Lung (tissue), 12 donors: ENCODE data around the gene TMEM256. TPM values are rescaled to one million over a fixed set of nuclear protein-coding genes. Genes with fewer than 3 reads are reported as not detected.

Experiments used
- ATAC-seq: fragments of 200-7000 bp; cut with Tn5 transposase; one replicate; pipeline ENCODE4 v1.9.1; 2020; ENCODE audit warnings: moderate number of reproducible peaks; ENCODE audit not compliant: insufficient read depth, low FRiP score
- DNase-seq, 3 donors: peaks; one replicate each; pipeline ENCODE4 v3.0.0-alpha.2; 2013 to 2017
- H3K27ac ChIP-seq, 2 donors: one replicate each; pipeline ENCODE4 v1.5.1; 2013; ENCODE audit warnings: mild to moderate bottlenecking in 2 of 2, moderate library complexity in 2 of 2, control low read depth in 1 of 2, inconsistent platforms in 1 of 2, low read depth in 1 of 2, low read length in 1 of 2
- H3K27me3 ChIP-seq, 3 donors: one replicate each; pipeline ENCODE4 v1.5.1; 2013; ENCODE audit warnings: low read length in 2 of 3; ENCODE audit not compliant: control insufficient read depth in 3 of 3, insufficient read depth in 3 of 3
- H3K36me3 ChIP-seq, 4 donors: one replicate each; pipeline ENCODE4 v1.5.1; 2013; ENCODE audit warnings: low read length in 4 of 4, mild to moderate bottlenecking in 1 of 4, moderate library complexity in 1 of 4; ENCODE audit not compliant: control insufficient read depth in 4 of 4, insufficient read depth in 4 of 4
- H3K4me1 ChIP-seq, 5 donors: one replicate each; pipeline ENCODE4 v1.5.1; 2013; ENCODE audit warnings: low read length in 5 of 5, mild to moderate bottlenecking in 2 of 5, moderate library complexity in 1 of 5; ENCODE audit not compliant: control insufficient read depth in 5 of 5, insufficient read depth in 5 of 5
- H3K4me3 ChIP-seq: one replicate; pipeline ENCODE4 v1.5.1; 2013; ENCODE audit warnings: mild to moderate bottlenecking, control low read depth, moderate library complexity
- H3K9ac ChIP-seq, 2 donors: one replicate each; pipeline ENCODE4 v1.5.1; 2013; ENCODE audit warnings: low read length in 2 of 2, control low read depth in 1 of 2; ENCODE audit not compliant: insufficient read depth in 1 of 2
- H3K9me3 ChIP-seq, 4 donors: one replicate each; pipeline ENCODE4 v1.5.1; 2013; ENCODE audit warnings: low read length in 3 of 4, mild to moderate bottlenecking in 1 of 4, moderate library complexity in 1 of 4; ENCODE audit not compliant: control insufficient read depth in 4 of 4, insufficient read depth in 3 of 4
- CTCF ChIP-seq: IDR thresholded peaks from 2 replicates; pipeline ENCODE4 v1.5.1; 2012; ENCODE audit warnings: mild to moderate bottlenecking; ENCODE audit errors: control extremely low read depth, extremely low read depth
- WGBS, 2 donors: extraction: QIAGEN DNeasy Blood & Tissue Kit; methylation state at CpG; one replicate each; pipeline ENCODE4 v1.1.7; 2013; 5-methylcytosine and 5-hydroxymethylcytosine counted together
- polyA plus RNA-seq, 2 donors: library from polyadenylated mRNA; stranded (reverse); fragments of 200-250 nt; gene quantifications; one replicate each; pipeline ENCODE4 v1.2.1, GENCODE V29; 2013
- total RNA-seq, 2 donors: library from RNA; depleted of rRNA in 1 of 2; stranded (reverse); fragments of >200 nt in 1 of 2; gene quantifications; one replicate each; pipeline ENCODE4 v1.2.1, GENCODE V29; 2014 to 2021
- donor health status: control.
- donor health status: control.
- donor health status: Bipolar disorder and iron deficiency.
- donor health status: healthy.
- donor health status: DM: yes; HTN: yes; CAD: no.

The TMEM256 gene
- total and polyA plus RNA-seq, 4 donors, result 70.2 to 247 (median 75.1) TPM

DNA sequence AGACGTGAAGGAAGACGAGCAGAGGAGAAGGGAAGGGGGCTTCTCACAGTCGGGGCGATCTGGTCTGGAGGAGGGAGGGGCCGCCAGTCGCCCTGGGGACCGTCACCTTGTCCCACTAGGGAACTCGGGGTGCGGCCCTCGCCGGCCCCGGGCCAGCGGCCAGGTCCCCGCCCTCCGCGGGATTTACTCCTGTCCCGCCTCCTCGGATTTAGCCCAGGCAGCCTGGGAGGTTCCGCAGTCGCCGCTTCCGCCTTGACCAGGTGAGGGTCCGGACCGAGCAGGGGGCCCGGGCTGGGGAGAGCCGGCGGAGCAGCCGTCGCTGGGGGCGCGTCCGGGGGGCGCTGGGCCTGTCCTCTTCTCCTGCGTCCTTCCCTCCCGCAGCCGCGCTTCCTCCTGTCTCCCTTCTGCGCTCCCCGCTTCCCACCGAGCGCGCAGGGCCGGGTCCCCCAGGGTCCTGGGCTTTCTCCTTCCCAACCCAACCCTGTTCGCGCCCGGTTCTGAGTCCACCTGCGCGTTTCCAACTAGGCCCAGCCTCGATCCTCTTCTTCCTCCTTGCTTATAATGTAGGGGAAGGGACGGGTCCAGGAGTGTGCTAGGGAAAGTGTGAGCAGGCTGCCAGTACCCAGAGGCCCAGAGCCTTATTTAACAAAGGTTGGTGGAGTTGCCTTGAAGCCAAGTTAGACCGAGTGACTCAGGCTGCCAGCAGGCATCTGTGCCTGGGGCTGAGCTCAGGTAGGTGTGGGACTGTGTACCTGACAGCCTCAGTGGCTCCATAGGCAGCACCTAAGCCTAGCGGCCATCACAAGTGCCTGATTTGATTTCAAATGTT is 22.8 kb downstream of the TMEM256 start, which contains the start of gene TNK1:
TSS of gene TNK1 (plus strand) at position 235 of the 829 bp plus-strand sequence. CDS start 1,838 bp downstream, outside the sequence.
- WGBS, 2 donors, result 3 to 5% methylated on average over 32 to 52 of the region's 52 CpGs
- peaks cover 0 to 3% (median 0%) of the 10 kb centered on the region in 4 donors for H3K36me3 ChIP-seq
- TF ChIP-seq CTCF, result no peak
- H3K27ac ChIP-seq, result peak within 1 kb of the TSS in 1 of 2 donors; percentile 65
- no peaks in the 10 kb centered on the region for H3K9me3 ChIP-seq
- peaks cover 0 to 9% (median 0%) of the 10 kb centered on the region in 3 donors for H3K27me3 ChIP-seq
- peak within 1 kb of the TSS; percentile 45 for H3K4me3 ChIP-seq
- peak; percentile 15 to 54 (median 29) for DNase-seq
- H3K9ac ChIP-seq, result peak within 1 kb of the TSS; percentile 0 to 12
- ATAC-seq, result peak; percentile 61
- H3K4me1 ChIP-seq, result peaks cover 0 to 30% (median 15%) of the 10 kb centered on the region in 5 donors

- Histone ChIP-seq H3K4me1 (peaks cover 0 to 30% (median 15%) of the 10 kb centered on the region in 5 donors), H3K27me3 (peaks cover 0 to 9% (median 0%) of the 10 kb centered on the region in 3 donors), H3K36me3 (peaks cover 0 to 3% (median 0%) of the 10 kb centered on the region in 4 donors), H3K4me3 (no peak overlapping the region), H3K9me3 (no peaks in the 10 kb centered on the region), H3K27ac (peak overlapping the region in 1 of 2 donors; percentile 65), H3K9ac (peak overlapping the region in 1 of 2 donors; percentile 0)
- WGBS, 2 donors, result 36 to 41% methylated on average over 7 of the region's 7 CpGs
- TF ChIP-seq CTCF, result no peak
- ATAC-seq, result peak; percentile 30
- DNase-seq, result peak; percentile 86 to 93 (median 89)
Observed at GRCh38 chr17:7380321-7380720, 23.6 kb downstream of the TMEM256 start.

DNA sequence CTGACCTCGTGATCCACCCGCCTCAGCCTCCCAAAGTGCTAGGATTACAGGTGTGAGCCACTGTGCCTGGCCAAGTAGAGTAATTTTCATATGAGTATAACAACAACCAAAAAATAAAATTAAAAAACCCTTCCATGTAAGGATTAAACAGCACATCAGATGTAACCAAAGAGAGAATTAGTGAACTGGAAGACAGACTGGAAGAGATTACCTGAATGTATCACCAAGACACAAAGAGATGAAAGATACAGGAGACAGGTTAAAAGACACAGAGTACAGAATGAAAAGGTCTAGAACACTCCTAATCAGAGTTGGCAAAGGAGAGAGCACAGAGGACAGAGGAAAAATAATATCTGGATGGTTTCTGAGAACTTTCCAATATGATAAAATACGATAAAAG is 24.8 kb downstream of the TMEM256 start:
- ATAC-seq (no peak), DNase-seq (no peak)
- Histone ChIP-seq H3K27me3 (peaks cover 0 to 9% (median 0%) of the 10 kb centered on the region in 3 donors), H3K9ac (no peak overlapping the region), H3K27ac (no peak overlapping the region), H3K4me3 (no peak overlapping the region), H3K36me3 (peaks cover 0 to 1% (median 0%) of the 10 kb centered on the region in 4 donors), H3K9me3 (no peaks in the 10 kb centered on the region), H3K4me1 (peaks cover 0 to 25% (median 10%) of the 10 kb centered on the region in 5 donors)
- 96 to 98% methylated on average over 3 of the region's 3 CpGs for WGBS, 2 donors
- no peak for TF ChIP-seq CTCF
